Activated T-helper 2 cell treated with anti-CD3 and anti-CD28 coated beads, Interferon-gamma antibody, Interleukin-2, Interleukin-4, amounts not matched to agents 10 μg/mL and 5 μg/mL and 100 μg/mL, durations not matched to agents 14 hours and 24 hours and 36 hours (primary cell): Measurements from ENCODE around the gene KIF21A. TPM values are rescaled to one million over a fixed set of nuclear protein-coding genes. Genes with fewer than 3 reads are reported as not detected.
"Not testable (repeated sequence)": the region's sequence is repeated elsewhere in the genome, so short reads cannot be mapped to it uniquely, and the experiment has no call there.

Experiments used
- DNase-seq: peaks from one replicate; pipeline ENCODE4 v3.0.0; 2021; ENCODE audit warnings: low spot score
- H3K27ac Mint-ChIP-seq: one replicate; pipeline ENCODE4 v1.8.0; 2021; ENCODE audit warnings: mixed read lengths
- H3K27me3 Mint-ChIP-seq: one replicate; pipeline ENCODE4 v1.8.0; 2021; ENCODE audit warnings: low read depth, mixed read lengths
- H3K36me3 Mint-ChIP-seq: one replicate; pipeline ENCODE4 v1.8.0; 2021; ENCODE audit warnings: low read depth, mixed read lengths
- H3K4me1 Mint-ChIP-seq: one replicate; pipeline ENCODE4 v1.8.0; 2021; ENCODE audit warnings: low read depth, mixed read lengths
- H3K4me3 Mint-ChIP-seq: one replicate; pipeline ENCODE4 v1.8.0; 2021; ENCODE audit warnings: low read depth, mild to moderate bottlenecking, moderate library complexity, mixed read lengths
- H3K9me3 Mint-ChIP-seq: one replicate; pipeline ENCODE4 v1.8.0; 2021; ENCODE audit warnings: mixed read lengths
- intact Hi-C: fragments of 100-400 bp; cut with micrococcal nuclease; formaldehyde crosslinking; loops from one replicate; pipeline ENCODE4 v1.15.1; 2023
- total RNA-seq: library from RNA; stranded (reverse); gene quantifications from 2 replicates; pipeline ENCODE4 v1.2.3, GENCODE V29; 2022

The KIF21A gene
- total RNA-seq: 35.0 and 35.6 TPM in 2 replicates

- H3K4me1 Mint-ChIP-seq: peaks cover 25% of the 10 kb centered on the region
- DNase-seq: peak; percentile 86
- intact Hi-C loops: loop anchor here (1.0 to 10.0 kb wide), 10 partner anchors 24 to 1126 kb away; partner anchors contain the start of genes ALG10B and SLC2A13
- peaks cover 13% of the 10 kb centered on the region for H3K27me3 Mint-ChIP-seq
- H3K27ac Mint-ChIP-seq: peak within 1 kb of the TSS; percentile 81
- H3K9me3 Mint-ChIP-seq: no peaks in the 10 kb centered on the region
- H3K4me3 Mint-ChIP-seq: peak within 1 kb of the TSS; percentile 90
- H3K36me3 Mint-ChIP-seq: no peaks in the 10 kb centered on the region
These were observed at the start of gene KIF21A for GRCh38 chr12:39443081-39443928. KIF21A (minus strand) TSS chr12:39443120; CDS start chr12:39442970, 150 bp downstream.

GRCh38 chr12:39490500-39491282, 47.8 kb upstream of the KIF21A start:
- intact Hi-C loops: no loop called here
- no peaks in the 10 kb centered on the region for H3K36me3 Mint-ChIP-seq
- no peaks in the 10 kb centered on the region for H3K4me1 Mint-ChIP-seq
- peaks cover 1% of the 10 kb centered on the region for H3K27me3 Mint-ChIP-seq
- H3K4me3 Mint-ChIP-seq: no peak overlapping the region
- no peak for DNase-seq
- H3K9me3 Mint-ChIP-seq: no peaks in the 10 kb centered on the region
- no peak overlapping the region for H3K27ac Mint-ChIP-seq

- Mint-ChIP-seq H3K36me3 (no peaks in the 10 kb centered on the region), H3K4me3 (no peak overlapping the region), H3K9me3 (no peaks in the 10 kb centered on the region), H3K4me1 (no peaks in the 10 kb centered on the region), H3K27ac (no peak overlapping the region), H3K27me3 (no peaks in the 10 kb centered on the region)
- DNase-seq: no peak
- intact Hi-C loops: no loop called here
These were observed 40.7 kb upstream of the KIF21A start for GRCh38 chr12:39483597-39483996.

DNA sequence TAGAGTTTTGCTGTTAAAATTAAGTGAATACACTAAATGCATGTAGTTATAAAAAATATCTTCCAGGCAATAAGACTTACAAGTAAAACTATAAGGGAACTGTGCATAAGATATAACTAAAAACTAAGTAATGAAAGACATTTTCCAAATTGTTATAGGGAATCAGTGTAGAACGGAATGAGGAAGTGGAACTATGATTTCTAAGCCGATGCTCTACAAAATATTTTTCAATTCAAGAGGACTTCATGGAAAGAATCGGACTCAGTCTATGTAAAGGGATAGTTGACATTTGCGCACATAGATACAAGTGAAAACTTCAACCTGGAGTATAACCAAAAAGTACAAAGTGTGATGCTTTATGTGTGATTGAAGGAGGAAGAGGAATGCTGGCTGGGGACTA, 40.1 kb upstream of the KIF21A start:
- Mint-ChIP-seq H3K4me3 (no peak overlapping the region), H3K27me3 (no peaks in the 10 kb centered on the region), H3K4me1 (no peaks in the 10 kb centered on the region), H3K36me3 (no peaks in the 10 kb centered on the region), H3K27ac (no peak overlapping the region), H3K9me3 (no peaks in the 10 kb centered on the region)
- intact Hi-C loops: no loop called here
- no peak for DNase-seq

DNA sequence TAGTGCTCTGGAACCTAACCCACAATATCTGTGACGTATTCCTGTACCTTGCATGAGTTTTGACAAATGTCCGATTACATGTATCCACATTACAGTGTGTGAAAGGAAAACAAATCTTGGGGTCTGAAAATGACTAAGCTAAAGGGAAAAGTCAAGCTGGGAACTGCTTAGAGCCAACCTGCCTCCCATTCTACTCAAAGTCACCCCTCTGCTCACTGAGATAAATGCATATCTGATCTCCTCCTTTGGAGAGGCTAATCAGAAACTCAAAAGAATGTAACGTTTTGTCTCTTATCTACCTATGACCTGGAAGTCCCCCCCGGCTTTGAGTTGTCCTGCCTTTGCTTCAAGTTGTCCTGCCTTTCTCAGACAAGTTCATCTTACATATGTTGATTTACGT, 34.0 kb upstream of the KIF21A start:
- intact Hi-C loops: no loop called here
- Mint-ChIP-seq H3K36me3 (no peaks in the 10 kb centered on the region), H3K27ac (no peak overlapping the region), H3K27me3 (no peaks in the 10 kb centered on the region), H3K4me1 (no peaks in the 10 kb centered on the region), H3K4me3 (no peak overlapping the region), H3K9me3 (peaks cover 24% of the 10 kb centered on the region)
- no peak for DNase-seq

- H3K27me3 Mint-ChIP-seq: no peaks in the 10 kb centered on the region
- H3K4me1 Mint-ChIP-seq: no peaks in the 10 kb centered on the region
- H3K27ac Mint-ChIP-seq: no peak overlapping the region
- no peaks in the 10 kb centered on the region for H3K36me3 Mint-ChIP-seq
- peaks cover 24% of the 10 kb centered on the region for H3K9me3 Mint-ChIP-seq
- DNase-seq: no peak
- no peak overlapping the region for H3K4me3 Mint-ChIP-seq
- intact Hi-C loops: no loop called here
These were observed 33.2 kb upstream of the KIF21A start for GRCh38 chr12:39476121-39476520.

DNA sequence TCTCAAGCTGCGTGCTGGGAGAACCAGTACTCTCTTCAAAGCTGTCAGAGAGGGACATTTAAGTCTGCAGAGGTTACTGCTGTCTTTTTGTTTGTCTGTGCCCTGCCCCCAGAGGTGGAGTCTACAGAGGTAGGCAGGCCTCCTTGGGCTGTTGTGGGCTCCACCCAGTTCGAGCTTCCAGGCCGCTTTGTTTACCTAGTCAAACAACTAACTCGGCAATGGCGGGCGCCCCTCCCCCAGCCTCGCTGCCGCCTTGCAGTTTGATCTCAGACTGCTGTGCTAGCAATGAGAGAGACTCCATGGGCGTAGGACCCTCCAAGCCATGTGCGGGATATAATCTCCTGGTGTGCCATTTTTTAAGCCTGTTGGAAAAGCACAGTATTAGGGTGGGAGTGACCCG, 32.2 kb upstream of the KIF21A start:
- H3K27me3 Mint-ChIP-seq, H3K4me3 Mint-ChIP-seq, H3K36me3 Mint-ChIP-seq, H3K4me1 Mint-ChIP-seq, DNase-seq, intact Hi-C loops, H3K27ac Mint-ChIP-seq: not testable (repeated sequence)
- H3K9me3 Mint-ChIP-seq: peaks cover 27% of the 10 kb centered on the region

GRCh38 chr12:39467432-39467870, 24.5 kb upstream of the KIF21A start:
- peak overlapping the region; percentile 63 for H3K27ac Mint-ChIP-seq
- DNase-seq: no peak

GRCh38 chr12:39464976-39465695, 22.2 kb upstream of the KIF21A start:
- Mint-ChIP-seq H3K27me3 (peaks cover 8% of the 10 kb centered on the region), H3K4me3 (no peak overlapping the region), H3K27ac (peak overlapping the region; percentile 2), H3K36me3 (no peaks in the 10 kb centered on the region), H3K4me1 (peaks cover 18% of the 10 kb centered on the region), H3K9me3 (peaks cover under 1% of the 10 kb centered on the region)
- no peak for DNase-seq
- intact Hi-C loops: no loop called here

More at GRCh38 chr12:39467432-39467870, 24.5 kb upstream of the KIF21A start:
- Mint-ChIP-seq H3K27me3 (peaks cover 5% of the 10 kb centered on the region), H3K9me3 (peaks cover 4% of the 10 kb centered on the region), H3K4me3 (peak overlapping the region; percentile 58), H3K36me3 (no peaks in the 10 kb centered on the region), H3K4me1 (peaks cover 18% of the 10 kb centered on the region)
- intact Hi-C loops: loop anchor here (1.0 to 2.0 kb wide), 3 partner anchors 24 to 153 kb away; partner anchors contain the start of gene KIF21A

GRCh38 chr12:39461059-39461458, 18.1 kb upstream of the KIF21A start:
- Mint-ChIP-seq H3K4me3 (no peak overlapping the region), H3K27ac (no peak overlapping the region), H3K4me1 (peaks cover 3% of the 10 kb centered on the region), H3K27me3 (peaks cover 8% of the 10 kb centered on the region), H3K9me3 (no peaks in the 10 kb centered on the region), H3K36me3 (no peaks in the 10 kb centered on the region)
- DNase-seq: no peak
- intact Hi-C loops: no loop called here

DNA sequence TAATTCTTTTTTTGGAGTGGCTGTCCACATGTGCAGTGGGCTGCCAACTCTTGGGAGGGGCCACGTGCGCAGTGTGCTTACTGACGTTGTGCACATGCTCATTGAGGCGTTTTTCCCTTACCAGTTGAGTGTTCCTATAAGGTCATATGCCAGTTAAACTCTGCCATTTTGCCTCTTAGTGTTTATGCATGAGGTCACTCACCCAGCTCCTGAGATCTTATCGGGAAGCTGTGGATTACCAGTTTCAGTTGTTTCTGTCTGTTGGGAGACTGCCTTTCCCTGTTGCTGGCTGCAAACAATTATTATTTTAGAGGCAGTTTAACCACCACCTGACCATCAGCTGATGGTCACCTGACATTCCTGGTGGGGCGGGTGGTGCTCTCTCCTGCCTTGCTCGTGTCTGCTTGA, 16.1 kb upstream of the KIF21A start:
- intact Hi-C loops: no loop called here
- no peaks in the 10 kb centered on the region for H3K4me1 Mint-ChIP-seq
- no peaks in the 10 kb centered on the region for H3K9me3 Mint-ChIP-seq

GRCh38 chr12:39451977-39452376, 9.1 kb upstream of the KIF21A start:
- intact Hi-C loops: no loop called here
- Mint-ChIP-seq H3K27me3 (peaks cover 44% of the 10 kb centered on the region), H3K9me3 (no peaks in the 10 kb centered on the region)

More for the DNA sequence above, 16.1 kb upstream of the KIF21A start:
- no peak for DNase-seq
- H3K27ac Mint-ChIP-seq: no peak overlapping the region
- no peak overlapping the region for H3K4me3 Mint-ChIP-seq
- peaks cover 11% of the 10 kb centered on the region for H3K27me3 Mint-ChIP-seq
- H3K36me3 Mint-ChIP-seq: no peaks in the 10 kb centered on the region

More at GRCh38 chr12:39451977-39452376, 9.1 kb upstream of the KIF21A start:
- Mint-ChIP-seq H3K36me3 (no peaks in the 10 kb centered on the region), H3K4me1 (no peaks in the 10 kb centered on the region), H3K4me3 (no peak overlapping the region), H3K27ac (no peak overlapping the region)
- DNase-seq: no peak
